ENCODE results near the gene TBCE.
A peak's percentile ranks its signal among the peaks of the same experiment; 100 is the strongest.

Gene TBCE

GRCh38 chr1:235367000-235367908, at the start of gene TBCE:
TSS of gene TBCE (plus strand) at chr1:235367427. CDS start at chr1:235380050, 12,623 bp downstream.
- peak; percentile 99 for DNase-seq

DNA sequence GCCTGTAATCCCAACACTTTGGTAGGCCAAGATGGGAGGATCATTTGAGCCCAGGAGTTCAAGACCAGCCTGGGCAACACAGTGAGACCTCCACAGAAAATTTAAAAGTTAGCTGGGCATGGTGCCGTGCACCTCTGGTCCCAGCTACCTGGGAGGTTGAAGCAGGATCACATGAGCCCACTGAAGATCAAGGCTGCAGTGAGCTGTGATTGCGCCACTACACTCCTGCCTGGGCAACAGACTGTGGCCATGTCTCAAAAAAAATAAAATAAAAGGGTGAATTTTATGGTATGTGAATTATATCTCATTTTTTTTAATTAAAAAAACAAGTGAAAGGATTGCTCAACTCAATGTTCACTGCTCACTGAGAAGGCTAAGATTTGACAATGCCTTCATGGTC, 48.0 kb upstream of the TBCE start:
- no peak for DNase-seq

GRCh38 chr1:235320521-235321179, 46.6 kb upstream of the TBCE start:
- no peak for DNase-seq

GRCh38 chr1:235324296-235324695, 42.9 kb upstream of the TBCE start:
- no peak for DNase-seq

DNA sequence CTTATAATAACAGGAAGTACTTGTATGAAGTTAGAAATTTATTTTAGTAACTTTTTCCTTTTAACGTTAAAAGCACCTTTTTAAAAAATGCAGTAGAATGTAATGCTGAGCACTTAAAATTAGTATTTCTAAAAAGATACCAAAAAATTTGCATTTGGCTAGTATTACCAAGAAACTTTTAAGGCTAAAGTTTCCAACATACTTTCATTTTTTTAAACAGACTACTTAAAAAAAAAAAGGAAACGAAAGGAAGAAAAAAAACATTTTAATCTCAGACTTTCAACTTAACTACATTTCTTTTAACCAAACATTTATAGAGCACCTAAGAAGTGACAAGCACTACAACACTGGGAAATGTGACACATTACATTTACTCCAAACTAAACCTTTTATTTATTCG, 42.1 kb upstream of the TBCE start:
- no peak for DNase-seq

- no peak for DNase-seq
Observed at GRCh38 chr1:235325854-235326253, 41.4 kb upstream of the TBCE start.

DNA sequence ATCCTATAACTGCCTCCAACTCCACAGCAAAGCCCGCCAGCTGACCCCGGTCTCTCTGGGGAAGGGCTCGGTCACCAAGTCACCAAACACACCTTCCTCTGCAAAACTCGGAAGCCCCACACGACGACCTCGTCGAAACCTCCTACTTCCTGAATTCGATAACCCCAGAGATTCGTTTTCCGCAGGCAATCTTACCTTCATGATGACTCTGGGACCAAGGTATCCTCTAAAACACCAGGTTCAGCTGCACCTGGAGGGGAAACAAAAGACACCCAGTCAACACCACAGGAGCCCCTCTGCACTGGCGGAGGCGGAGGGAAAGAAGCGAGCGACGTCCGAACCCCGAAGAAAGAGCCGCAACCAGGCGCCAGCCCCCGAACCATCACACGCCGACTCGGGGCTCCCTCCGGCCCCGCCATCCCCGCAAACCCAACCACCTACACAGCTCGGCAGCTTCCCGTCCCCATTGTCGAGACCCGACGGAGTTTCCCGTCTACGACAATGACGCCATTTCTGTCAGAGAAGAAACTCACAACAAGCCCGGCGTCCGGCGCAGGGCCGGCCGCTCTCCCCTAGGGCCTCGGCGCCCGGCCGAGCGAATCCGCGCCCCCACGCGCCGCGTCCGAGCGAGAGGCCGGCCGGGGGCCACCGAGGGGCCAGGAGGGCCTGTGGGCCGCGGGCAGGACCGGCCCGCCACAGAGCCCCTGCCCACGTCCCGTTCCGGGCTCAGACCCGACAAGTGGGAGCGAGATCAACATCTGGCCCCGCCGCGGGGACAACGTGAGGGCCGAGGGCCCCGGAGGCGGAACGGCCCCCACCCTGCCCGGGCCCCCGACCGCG, 40.3 kb upstream of the TBCE start:
- DNase-seq: peak; percentile 68

- DNase-seq: no peak
Observed at GRCh38 chr1:235327559-235328270, 39.5 kb upstream of the TBCE start, which contains the start of gene ARID4B. TSS of gene ARID4B (minus strand) at chr1:235328179. CDS start at chr1:235326919, 1,260 bp downstream.

- peak; percentile 100 for DNase-seq
Observed at GRCh38 chr1:235328271-235329138, 38.7 kb upstream of the TBCE start, which contains the start of gene GGPS1. TSS of gene GGPS1 (plus strand) at chr1:235328570. CDS start at chr1:235335265, 6,695 bp downstream.

GRCh38 chr1:235329139-235329902, 37.9 kb upstream of the TBCE start:
- DNase-seq: peak; percentile 76

DNA sequence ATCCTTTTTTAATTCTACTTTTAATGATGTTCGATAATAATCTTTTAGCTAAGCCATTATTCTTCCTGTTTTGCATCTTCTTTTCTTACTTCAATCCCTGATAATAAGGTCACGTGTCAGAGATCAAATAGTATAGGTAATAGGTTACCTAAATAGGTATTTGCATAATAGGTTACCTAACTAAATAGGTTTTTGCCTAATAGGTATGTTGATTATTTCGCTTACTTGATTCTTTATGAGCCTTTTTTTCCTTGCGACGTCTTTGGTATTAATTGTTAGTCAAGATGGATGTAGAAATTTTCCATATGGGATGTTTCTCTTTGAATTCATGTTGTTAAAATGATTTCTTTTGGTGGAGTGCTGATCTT, 36.3 kb upstream of the TBCE start:
- DNase-seq: no peak

GRCh38 chr1:235331401-235331800, 35.8 kb upstream of the TBCE start:
- DNase-seq: peak; percentile 38

GRCh38 chr1:235336903-235337302, 30.3 kb upstream of the TBCE start:
- DNase-seq: peak; percentile 62

GRCh38 chr1:235339746-235340145, 27.5 kb upstream of the TBCE start:
- DNase-seq: peak; percentile 64

- no peak for DNase-seq
Observed at GRCh38 chr1:235341334-235341733, 25.9 kb upstream of the TBCE start.

DNA sequence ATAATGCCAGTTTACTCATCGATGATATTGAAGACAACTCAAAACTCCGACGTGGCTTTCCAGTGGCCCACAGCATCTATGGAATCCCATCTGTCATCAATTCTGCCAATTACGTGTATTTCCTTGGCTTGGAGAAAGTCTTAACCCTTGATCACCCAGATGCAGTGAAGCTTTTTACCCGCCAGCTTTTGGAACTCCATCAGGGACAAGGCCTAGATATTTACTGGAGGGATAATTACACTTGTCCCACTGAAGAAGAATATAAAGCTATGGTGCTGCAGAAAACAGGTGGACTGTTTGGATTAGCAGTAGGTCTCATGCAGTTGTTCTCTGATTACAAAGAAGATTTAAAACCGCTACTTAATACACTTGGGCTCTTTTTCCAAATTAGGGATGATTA, 25.2 kb upstream of the TBCE start:
- no peak for DNase-seq

DNA sequence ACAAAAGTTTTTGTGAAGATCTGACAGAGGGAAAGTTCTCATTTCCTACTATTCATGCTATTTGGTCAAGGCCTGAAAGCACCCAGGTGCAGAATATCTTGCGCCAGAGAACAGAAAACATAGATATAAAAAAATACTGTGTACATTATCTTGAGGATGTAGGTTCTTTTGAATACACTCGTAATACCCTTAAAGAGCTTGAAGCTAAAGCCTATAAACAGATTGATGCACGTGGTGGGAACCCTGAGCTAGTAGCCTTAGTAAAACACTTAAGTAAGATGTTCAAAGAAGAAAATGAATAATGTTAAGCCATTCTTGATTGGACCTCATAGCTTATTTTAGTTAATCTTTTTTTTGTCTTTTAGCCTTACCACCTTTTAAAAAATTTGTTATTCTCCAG, 24.8 kb upstream of the TBCE start:
- DNase-seq: no peak

DNA sequence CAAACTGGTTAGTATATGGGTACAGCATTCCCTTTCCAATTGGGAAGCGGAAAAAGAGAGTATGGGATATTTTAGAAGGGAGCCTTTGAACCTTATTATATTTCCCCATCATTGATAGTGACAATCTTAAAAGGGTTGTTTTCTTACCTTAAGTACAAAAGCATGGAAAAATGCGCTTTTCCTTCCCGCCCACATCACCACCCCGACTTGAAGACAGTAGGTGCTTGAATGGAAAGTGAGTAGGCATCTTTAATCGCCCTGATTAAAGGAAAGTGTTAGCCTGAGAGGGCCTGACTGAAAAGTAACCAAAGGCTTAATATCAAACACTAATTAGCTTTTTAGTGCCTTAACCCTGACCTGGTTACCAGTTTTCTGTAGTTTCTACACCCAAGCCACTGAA, 23.5 kb upstream of the TBCE start:
- no peak for DNase-seq

- DNase-seq: no peak
Observed at GRCh38 chr1:235351441-235351840, 15.8 kb upstream of the TBCE start.

DNA sequence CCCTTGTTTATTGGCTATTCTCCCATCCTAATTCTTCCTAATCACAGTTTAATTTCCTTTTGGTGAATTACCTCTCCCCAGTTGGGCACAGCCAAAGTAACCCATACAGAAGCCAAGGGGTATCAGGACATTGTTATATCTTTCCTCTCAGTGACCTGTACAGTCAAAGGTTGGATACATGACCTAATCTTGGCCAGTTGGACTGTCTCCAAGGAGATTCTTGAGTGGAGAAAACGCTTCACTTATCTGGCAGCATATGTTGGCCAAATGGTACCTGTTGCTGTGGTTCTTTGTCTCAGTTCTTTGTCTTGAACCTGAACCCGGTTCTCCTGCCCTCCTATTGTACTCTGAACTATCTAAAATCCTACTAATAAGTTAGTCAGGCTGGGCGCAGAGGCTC, 15.3 kb upstream of the TBCE start:
- DNase-seq: no peak

Data from hematopoietic multipotent progenitor cell treated with erythropoietin and hydrocortisone succinate and interleukin-3 and kit ligand, for 4 days (in vitro differentiated cells).